ENCODE measurements around the gene TESPA1.
"Not testable (repeated sequence)": the region's sequence is repeated elsewhere in the genome, so short reads cannot be mapped to it uniquely, and the experiment has no call there.

TESPA1 gene

GRCh38 chr12:54984658-54985376 lies at the start of gene TESPA1:
Gene TESPA1, minus strand, starts transcription at chr12:54984762. Its CDS starts 10,200 bp downstream, at chr12:54974562.
- peak; percentile 42 to 79 (median 58) for DNase-seq (ENCODE audit: low read depth in 4 of 4, low spot score in 1 of 4)

GRCh38 chr12:55034218-55034617 lies 49.7 kb upstream of the TESPA1 start:
- DNase-seq (ENCODE audit: low read depth in 4 of 4, low spot score in 1 of 4), result no peak

- no peak for DNase-seq (ENCODE audit: low read depth in 4 of 4, low spot score in 1 of 4)
These were observed 40.9 kb upstream of the TESPA1 start for GRCh38 chr12:55025508-55025907.

- no peak for DNase-seq (ENCODE audit: low read depth in 4 of 4, low spot score in 1 of 4)
These were observed 40.0 kb upstream of the TESPA1 start for GRCh38 chr12:55024575-55024974.

- no peak for DNase-seq (ENCODE audit: low read depth in 4 of 4, low spot score in 1 of 4)
These were observed 35.2 kb upstream of the TESPA1 start, which contains the start of gene NEUROD4 for GRCh38 chr12:55019784-55020183. Gene NEUROD4, plus strand, starts transcription at chr12:55019974. Its CDS starts 6,466 bp downstream, at chr12:55026440.

- no peak for DNase-seq (ENCODE audit: low read depth in 4 of 4, low spot score in 1 of 4)
These were observed 32.9 kb upstream of the TESPA1 start for GRCh38 chr12:55017416-55017925.

GRCh38 chr12:55008944-55009585 lies 24.5 kb upstream of the TESPA1 start:
- DNase-seq (ENCODE audit: low read depth in 4 of 4, low spot score in 1 of 4), result no peak

GRCh38 chr12:55002355-55002754 lies 17.8 kb upstream of the TESPA1 start:
- DNase-seq (ENCODE audit: low read depth in 4 of 4, low spot score in 1 of 4), result no peak

GRCh38 chr12:55001198-55001868 lies 16.8 kb upstream of the TESPA1 start:
- DNase-seq (ENCODE audit: low read depth in 4 of 4, low spot score in 1 of 4), result no peak

GRCh38 chr12:54998958-54999510 lies 14.5 kb upstream of the TESPA1 start:
- DNase-seq (ENCODE audit: low read depth in 4 of 4, low spot score in 1 of 4), result no peak

GRCh38 chr12:54997929-54998522 lies 13.5 kb upstream of the TESPA1 start:
- no peak for DNase-seq (ENCODE audit: low read depth in 4 of 4, low spot score in 1 of 4)

- no peak for DNase-seq (ENCODE audit: low read depth in 4 of 4, low spot score in 1 of 4)
These were observed 11.6 kb upstream of the TESPA1 start for GRCh38 chr12:54996205-54996604.

- peak in 2 of 4 experiments; percentile 21 for DNase-seq (ENCODE audit: low read depth in 4 of 4, low spot score in 1 of 4)
These were observed 8.7 kb upstream of the TESPA1 start for GRCh38 chr12:54993181-54993835.

- no peak for DNase-seq (ENCODE audit: low read depth in 4 of 4, low spot score in 1 of 4)
These were observed 7.4 kb upstream of the TESPA1 start for GRCh38 chr12:54991991-54992375.

GRCh38 chr12:54991161-54991990 lies 6.8 kb upstream of the TESPA1 start:
- no peak for DNase-seq (ENCODE audit: low read depth in 4 of 4, low spot score in 1 of 4)

GRCh38 chr12:54989829-54990228 lies 5.3 kb upstream of the TESPA1 start:
- no peak for DNase-seq (ENCODE audit: low read depth in 4 of 4, low spot score in 1 of 4)

- no peak for DNase-seq (ENCODE audit: low read depth in 4 of 4, low spot score in 1 of 4)
These were observed 4.0 kb upstream of the TESPA1 start for GRCh38 chr12:54988402-54989054.

GRCh38 chr12:54987611-54988231 lies 3.2 kb upstream of the TESPA1 start:
- DNase-seq (ENCODE audit: low read depth in 4 of 4, low spot score in 1 of 4), result no peak

GRCh38 chr12:54986773-54987172 lies 2.2 kb upstream of the TESPA1 start:
- DNase-seq (ENCODE audit: low read depth in 4 of 4, low spot score in 1 of 4), result not testable (repeated sequence)

All from stimulated activated CD4-positive, alpha-beta T cell treated with anti-CD3 and anti-CD28 coated beads, Interleukin-1b, Interleukin-23, amount 100 ng/mL, for 24 hours (primary cell).